Natural killer cell treated with Interleukin-12 subunit alpha and Interleukin-12 subunit beta and Interleukin-15 and Interleukin-18, amount 100 ng/mL, for 72 hours (primary cell): ENCODE data around the gene SUGP2. TPM values are rescaled to one million over a fixed set of nuclear protein-coding genes. Genes with fewer than 3 reads are reported as not detected.
A peak's percentile ranks its signal among the peaks of the same experiment; 100 is the strongest.
"Not testable (repeated sequence)": the region's sequence is repeated elsewhere in the genome, so short reads cannot be mapped to it uniquely, and the experiment has no call there.

Experiments
- ATAC-seq, 2 donors: fragments of 150-1000 bp; cut with Tn5 transposase in 1 of 2; sonication (Bioruptor Pico), chemical (Tn5 transposase) in 1 of 2; 2 replicates each; pipeline ENCODE4 v1.10.0; 2021
- DNase-seq: peaks from one replicate; pipeline ENCODE4 v3.0.0; 2022; ENCODE audit warnings: low spot score
- H3K27ac Mint-ChIP-seq, 2 donors: 1 replicate in 1 of 2; 2 replicates in 1 of 2; pipeline ENCODE4 v1.8.0; 2022; ENCODE audit warnings: mixed read lengths in 2 of 2, mild to moderate bottlenecking in 1 of 2, moderate library complexity in 1 of 2
- H3K27me3 Mint-ChIP-seq, 2 donors: 1 replicate in 1 of 2; 2 replicates in 1 of 2; pipeline ENCODE4 v1.8.0; 2022; ENCODE audit warnings: mixed read lengths in 2 of 2
- H3K36me3 Mint-ChIP-seq: one replicate; pipeline ENCODE4 v1.8.0; 2022; ENCODE audit warnings: mixed read lengths
- H3K4me1 Mint-ChIP-seq, 2 donors: 1 replicate in 1 of 2; 2 replicates in 1 of 2; pipeline ENCODE4 v1.8.0; 2022; ENCODE audit warnings: low read depth in 2 of 2, mixed read lengths in 2 of 2, mild to moderate bottlenecking in 1 of 2
- H3K4me3 Mint-ChIP-seq: one replicate; pipeline ENCODE4 v1.8.0; 2022; ENCODE audit warnings: mixed read lengths
- H3K9me3 Mint-ChIP-seq: 2 replicates; pipeline ENCODE4 v1.8.0; 2022; ENCODE audit warnings: mixed read lengths
- total RNA-seq, 2 donors: library from RNA; stranded (reverse); gene quantifications; one replicate each; pipeline ENCODE4 v1.2.3, GENCODE V29; 2022

SUGP2 gene
- total RNA-seq, 2 donors from 2014 or later: 102 to 196 TPM

DNA sequence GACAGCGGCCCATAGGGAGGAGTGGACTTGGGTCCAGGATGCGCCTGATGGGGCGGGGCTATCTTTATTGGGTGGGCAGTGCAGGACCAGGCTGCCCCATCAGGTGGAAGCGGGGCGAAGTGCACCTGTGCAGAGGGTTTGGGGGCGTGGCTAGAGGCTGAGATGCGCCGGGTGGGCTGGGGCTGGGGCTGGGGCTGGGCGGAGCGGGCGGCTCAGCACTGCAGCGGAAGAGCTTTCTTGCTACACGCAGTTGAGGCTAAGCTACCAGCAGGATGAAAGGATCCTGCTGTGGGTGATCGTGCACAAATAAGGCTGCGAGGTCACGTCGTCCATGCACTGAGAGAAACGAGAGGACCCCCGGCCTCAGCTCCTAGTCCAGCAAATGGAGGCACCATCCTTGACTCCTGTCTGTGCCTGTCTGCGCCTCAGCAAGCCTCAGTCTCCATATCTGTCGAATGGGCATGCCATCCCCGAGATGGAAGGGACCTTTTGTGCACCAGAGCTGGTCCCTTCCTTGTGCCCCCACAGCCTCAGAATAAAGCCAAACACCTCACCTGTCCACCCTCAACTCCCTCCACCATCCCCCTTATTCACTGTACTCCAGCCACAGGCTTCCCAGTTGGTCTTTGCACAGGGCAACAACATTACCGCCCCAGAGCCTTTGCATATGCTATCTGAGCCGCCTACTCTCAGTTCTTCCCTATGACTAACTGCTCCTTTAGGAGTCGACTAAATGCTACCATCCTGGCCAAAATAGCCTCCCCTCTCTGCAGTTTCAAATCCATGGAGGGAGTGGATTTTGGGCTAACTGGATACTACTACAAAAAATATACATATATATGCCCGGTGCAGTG is 71.3 kb downstream of the SUGP2 start:
- ATAC-seq: no peak
- peaks cover 13 to 16% of the 10 kb centered on the region in 2 donors for H3K27me3 Mint-ChIP-seq
- H3K4me1 Mint-ChIP-seq: peaks cover 10 to 11% of the 10 kb centered on the region in 2 donors
- H3K9me3 Mint-ChIP-seq: no peaks in the 10 kb centered on the region
- H3K27ac Mint-ChIP-seq: no peak overlapping the region
- no peaks in the 10 kb centered on the region for H3K36me3 Mint-ChIP-seq
- H3K4me3 Mint-ChIP-seq: no peak overlapping the region
- no peak for DNase-seq

DNA sequence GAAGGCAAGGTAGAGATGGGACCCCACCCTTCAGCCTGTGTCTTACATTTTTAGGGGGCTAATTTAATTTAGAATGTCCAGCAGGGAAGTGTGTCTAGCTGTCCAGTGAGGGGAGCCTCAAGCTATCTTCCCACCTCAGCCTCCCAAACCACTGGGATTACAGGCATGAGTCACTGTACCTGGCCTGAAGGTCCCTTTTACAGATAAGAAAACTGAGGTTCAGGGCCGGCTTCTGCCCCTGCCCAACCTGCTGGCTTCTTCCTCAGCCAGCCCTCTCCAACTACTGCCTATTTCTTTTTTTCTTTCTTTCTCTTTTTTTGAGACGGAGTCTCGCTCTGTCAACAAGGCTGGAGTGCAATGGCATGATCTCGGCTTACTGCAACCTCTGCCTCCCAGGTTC is 72.9 kb downstream of the SUGP2 start:
- Mint-ChIP-seq H3K27ac (no peak overlapping the region), H3K36me3 (no peaks in the 10 kb centered on the region), H3K27me3 (peaks cover 13 to 16% of the 10 kb centered on the region in 2 donors), H3K4me1 (peaks cover 10 to 11% of the 10 kb centered on the region in 2 donors), H3K4me3 (no peak overlapping the region), H3K9me3 (no peaks in the 10 kb centered on the region)
- ATAC-seq (no peak), DNase-seq (no peak)

DNA sequence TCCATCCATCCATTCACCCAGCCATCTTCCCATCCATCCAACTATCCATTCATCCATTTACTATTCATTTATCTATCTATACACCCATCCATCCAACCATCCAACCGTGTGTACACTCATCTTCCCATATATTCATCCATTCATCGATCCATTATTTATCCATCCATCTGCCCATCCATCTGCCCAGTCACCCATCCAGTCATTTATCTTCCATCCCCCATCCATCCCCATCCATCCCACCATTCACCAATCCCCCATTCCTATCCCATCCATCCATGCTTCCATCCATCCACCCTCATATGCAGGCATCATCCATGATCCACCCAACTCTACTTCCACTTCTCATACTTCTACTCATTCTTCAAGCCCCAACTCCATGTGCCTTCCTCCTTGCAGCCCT is 78.3 kb downstream of the SUGP2 start:
- Mint-ChIP-seq H3K4me1 (no peaks in the 10 kb centered on the region), H3K36me3 (no peaks in the 10 kb centered on the region), H3K27me3 (peaks cover 6 to 18% of the 10 kb centered on the region in 2 donors), H3K4me3 (no peak overlapping the region), H3K27ac (no peak overlapping the region), H3K9me3 (peaks cover 4% of the 10 kb centered on the region)
- DNase-seq (no peak), ATAC-seq (no peak)

DNA sequence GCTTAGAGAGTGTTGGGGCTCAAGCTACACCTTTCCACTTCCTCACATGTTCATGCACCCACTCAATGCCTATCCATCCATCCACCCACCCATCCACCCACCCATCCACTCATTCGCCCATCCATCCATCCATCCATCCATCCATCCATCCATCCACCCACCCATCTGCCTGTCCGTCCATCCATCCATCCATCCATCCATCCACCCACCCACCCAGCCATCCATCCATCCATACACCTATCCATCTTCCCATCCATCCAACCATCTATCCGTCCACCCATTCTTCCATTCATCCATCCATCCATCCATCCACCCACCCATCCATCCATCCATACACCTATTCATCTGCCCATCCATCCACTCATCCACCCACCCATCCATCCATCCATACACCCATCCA is 79.2 kb downstream of the SUGP2 start:
- DNase-seq (no peak), ATAC-seq (no peak)
- Mint-ChIP-seq H3K36me3 (no peaks in the 10 kb centered on the region), H3K9me3 (peaks cover 4% of the 10 kb centered on the region), H3K4me3 (no peak overlapping the region), H3K27ac (peak overlapping the region in 1 of 2 donors; percentile 6), H3K27me3 (peaks cover 6 to 18% of the 10 kb centered on the region in 2 donors), H3K4me1 (no peaks in the 10 kb centered on the region)

DNA sequence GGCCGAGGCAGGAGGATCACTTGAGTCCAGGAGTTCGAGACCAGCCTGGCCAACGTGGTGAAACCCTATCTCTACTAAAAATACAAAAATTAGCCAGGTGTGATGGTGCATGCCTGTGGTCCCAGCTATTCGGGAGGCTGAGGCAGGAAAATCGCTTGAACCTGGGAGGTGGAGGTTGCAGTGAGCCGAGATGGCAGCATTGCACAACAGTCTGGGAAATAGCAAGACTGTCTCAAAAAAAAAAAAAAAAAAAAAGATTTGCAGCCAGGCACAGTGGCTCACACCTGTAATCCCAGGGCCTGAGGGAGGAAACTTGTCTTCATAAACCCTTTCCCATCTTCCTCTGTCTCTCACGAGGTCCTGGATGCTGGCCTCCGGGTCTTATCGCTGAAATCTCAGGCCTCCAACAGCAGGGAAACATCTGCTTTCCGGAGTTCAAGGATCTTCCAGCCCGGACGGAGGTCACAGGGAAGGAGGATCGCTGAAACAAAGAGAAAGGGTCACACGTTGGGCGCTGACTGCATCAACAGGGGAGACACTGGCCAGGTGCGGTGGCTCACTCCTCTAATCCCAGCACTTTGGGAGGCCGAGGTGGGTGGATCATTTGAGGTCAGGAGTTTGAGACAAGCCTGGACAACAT is 80.8 kb downstream of the SUGP2 start:
- H3K4me3 Mint-ChIP-seq, DNase-seq, H3K9me3 Mint-ChIP-seq, ATAC-seq, H3K36me3 Mint-ChIP-seq, H3K27ac Mint-ChIP-seq, H3K4me1 Mint-ChIP-seq: not testable (repeated sequence)
- H3K27me3 Mint-ChIP-seq: peaks cover 8 to 18% of the 10 kb centered on the region in 2 donors

DNA sequence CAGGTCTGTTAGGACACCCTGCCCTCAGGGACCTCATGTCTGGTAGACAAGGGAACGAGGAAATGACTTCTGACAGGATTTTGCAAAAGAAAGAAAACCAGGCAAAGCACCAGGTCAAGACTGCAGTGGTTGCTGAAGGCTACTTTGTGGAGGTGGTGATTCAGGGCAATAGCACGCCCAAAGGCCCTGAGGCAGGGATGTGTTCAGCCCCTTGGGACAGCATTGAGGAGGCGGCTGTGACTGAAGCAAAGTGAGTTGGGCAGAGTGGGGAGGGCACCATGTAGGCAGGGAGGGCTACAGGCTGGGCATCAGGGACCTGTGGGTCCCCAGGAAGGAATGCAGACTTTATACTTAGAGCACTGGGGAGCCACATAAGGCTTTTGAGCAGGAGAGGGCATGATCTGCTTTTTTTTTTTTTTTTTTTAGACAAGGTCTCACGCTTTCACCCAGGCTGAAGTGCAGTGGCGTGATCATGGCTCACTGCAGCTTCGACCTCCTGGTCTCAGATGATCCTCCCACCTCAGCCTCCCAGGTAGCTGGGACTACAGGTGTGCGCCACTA is 81.5 kb downstream of the SUGP2 start:
- H3K27me3 Mint-ChIP-seq: peaks cover 8 to 18% of the 10 kb centered on the region in 2 donors
- no peak overlapping the region for H3K27ac Mint-ChIP-seq
- no peak for DNase-seq
- no peak overlapping the region for H3K4me3 Mint-ChIP-seq
- peaks cover 0 to 2% of the 10 kb centered on the region in 2 donors for H3K4me1 Mint-ChIP-seq
- no peak for ATAC-seq
- peaks cover 4% of the 10 kb centered on the region for H3K9me3 Mint-ChIP-seq
- H3K36me3 Mint-ChIP-seq: no peaks in the 10 kb centered on the region

DNA sequence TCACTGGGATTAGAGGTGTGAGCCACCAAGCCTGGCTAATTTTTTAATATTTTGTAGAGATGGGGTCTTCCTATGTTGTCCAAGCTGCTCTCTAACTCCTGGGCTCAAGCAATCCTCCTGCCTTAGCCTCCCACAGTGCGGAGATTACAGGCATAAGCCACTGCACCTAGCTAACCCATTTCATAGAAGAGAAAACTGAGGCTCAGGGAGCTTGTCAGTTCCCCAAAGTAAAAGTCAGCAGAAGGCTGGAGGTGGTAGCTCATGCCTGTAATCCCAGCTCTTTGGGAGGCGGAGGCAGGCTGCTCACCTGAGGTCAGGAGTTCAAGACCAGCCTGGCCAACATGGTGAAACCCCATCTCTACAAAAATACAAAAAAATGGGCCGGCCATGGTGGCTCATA is 83.5 kb downstream of the SUGP2 start:
- Mint-ChIP-seq H3K4me1 (peaks cover 0 to 2% of the 10 kb centered on the region in 2 donors), H3K27ac (no peak overlapping the region), H3K27me3 (peaks cover 13 to 21% of the 10 kb centered on the region in 2 donors), H3K9me3 (peaks cover under 1% of the 10 kb centered on the region), H3K4me3 (no peak overlapping the region), H3K36me3 (no peaks in the 10 kb centered on the region)
- DNase-seq: no peak
- no peak for ATAC-seq

DNA sequence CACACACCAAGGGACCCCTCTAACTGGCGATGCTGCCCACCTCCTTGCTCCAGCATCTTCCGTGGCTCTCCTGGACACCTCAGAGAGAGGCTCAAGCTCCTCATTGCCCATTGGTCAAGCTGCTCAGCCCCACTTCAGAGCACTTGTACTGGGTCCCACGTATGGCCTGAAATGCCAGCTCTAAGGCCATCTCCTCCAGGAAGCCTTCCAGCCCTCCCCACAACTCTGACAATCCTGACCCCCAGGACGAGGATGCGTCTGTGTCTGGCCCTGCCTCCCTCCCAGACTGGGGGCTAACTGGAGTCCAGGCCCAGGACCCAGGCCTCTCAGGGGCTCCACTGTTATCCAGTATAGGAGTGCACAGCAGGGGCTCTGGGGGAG is 84.4 kb downstream of the SUGP2 start:
- ATAC-seq: peak in 1 of 2 donors; percentile 34
- no peak overlapping the region for H3K27ac Mint-ChIP-seq
- H3K4me1 Mint-ChIP-seq: peaks cover 0 to 2% of the 10 kb centered on the region in 2 donors

DNA sequence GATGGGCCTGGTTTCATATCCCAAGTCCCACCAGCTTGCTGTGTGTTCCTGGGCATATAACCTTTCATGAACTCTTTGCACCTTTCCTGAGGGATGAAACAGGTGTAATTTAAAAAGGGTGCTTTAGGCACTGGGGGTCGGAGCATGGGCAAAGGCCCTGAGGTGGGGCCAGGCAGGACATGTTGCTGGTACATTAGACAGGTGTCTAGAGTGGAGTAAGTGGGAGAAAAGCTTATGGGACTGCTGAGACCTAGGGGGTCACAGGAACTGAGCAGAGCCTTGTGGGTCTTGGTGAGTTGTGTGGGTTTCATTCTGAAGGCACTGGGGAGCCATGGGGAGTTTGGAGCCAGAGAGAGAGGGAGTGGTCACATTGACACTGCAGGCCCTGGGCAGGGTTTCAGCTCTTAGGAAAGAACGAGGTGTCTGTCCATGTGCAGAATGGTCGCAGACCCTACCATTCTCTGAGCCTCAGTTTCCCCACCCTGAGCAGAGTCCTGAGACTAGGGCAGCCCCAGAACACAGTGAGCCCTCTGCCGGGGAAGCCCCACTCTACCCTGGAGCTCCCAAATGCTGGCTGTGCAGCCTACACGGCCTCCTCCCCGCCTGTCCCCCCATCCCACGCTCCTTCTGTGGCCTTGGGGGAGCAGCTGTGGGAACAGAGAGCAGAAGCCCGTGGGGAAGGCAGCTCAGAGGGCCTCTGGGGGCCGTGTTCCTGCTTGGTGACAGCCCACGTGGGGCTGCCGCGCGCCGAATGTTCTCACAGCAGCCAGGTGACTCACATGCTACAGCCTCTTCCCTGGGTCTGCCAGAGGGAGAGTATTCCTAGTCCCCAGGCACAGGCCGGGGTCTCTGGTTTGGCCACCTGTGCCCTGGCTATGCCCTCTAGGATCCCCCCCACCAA is 85.0 kb downstream of the SUGP2 start:
- H3K27me3 Mint-ChIP-seq: peaks cover 11 to 14% of the 10 kb centered on the region in 2 donors
- no peaks in the 10 kb centered on the region for H3K36me3 Mint-ChIP-seq
- no peak overlapping the region for H3K4me3 Mint-ChIP-seq
- H3K27ac Mint-ChIP-seq: no peak overlapping the region
- no peaks in the 10 kb centered on the region for H3K9me3 Mint-ChIP-seq
- peaks cover 0 to 2% of the 10 kb centered on the region in 2 donors for H3K4me1 Mint-ChIP-seq
- no peak for DNase-seq
- ATAC-seq: peak in 1 of 2 donors; percentile 12

More for the DNA sequence above, 84.4 kb downstream of the SUGP2 start:
- H3K27me3 Mint-ChIP-seq: peaks cover 13 to 14% of the 10 kb centered on the region in 2 donors
- no peak overlapping the region for H3K4me3 Mint-ChIP-seq
- H3K36me3 Mint-ChIP-seq: no peaks in the 10 kb centered on the region
- no peak for DNase-seq
- no peaks in the 10 kb centered on the region for H3K9me3 Mint-ChIP-seq

DNA sequence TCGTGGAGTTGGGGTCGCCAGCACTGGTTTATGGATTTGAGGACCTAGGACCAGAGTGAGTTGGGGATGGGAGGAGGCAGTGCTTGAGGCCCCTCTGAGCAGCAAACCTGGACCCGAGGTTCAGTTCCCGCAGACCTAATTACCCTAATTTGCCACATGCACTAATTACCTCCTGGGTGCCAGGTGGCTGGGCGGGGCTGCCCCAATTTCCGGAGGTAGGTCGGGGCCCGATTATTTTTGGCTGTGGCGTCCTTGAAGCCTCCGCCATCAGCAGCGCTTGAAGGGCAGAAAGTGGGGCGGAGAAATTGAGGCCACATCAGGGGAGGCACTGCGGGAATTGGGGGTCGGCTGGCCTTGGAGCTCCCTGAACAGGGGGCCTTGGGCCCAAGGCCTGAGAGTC is 86.4 kb downstream of the SUGP2 start:
- no peak overlapping the region for H3K4me3 Mint-ChIP-seq
- DNase-seq (no peak), ATAC-seq (no peak)
- peaks cover 18 to 22% of the 10 kb centered on the region in 2 donors for H3K27me3 Mint-ChIP-seq
- no peak overlapping the region for H3K27ac Mint-ChIP-seq
- H3K9me3 Mint-ChIP-seq: no peaks in the 10 kb centered on the region
- no peaks in the 10 kb centered on the region for H3K36me3 Mint-ChIP-seq
- H3K4me1 Mint-ChIP-seq: peaks cover 0 to 2% of the 10 kb centered on the region in 2 donors

DNA sequence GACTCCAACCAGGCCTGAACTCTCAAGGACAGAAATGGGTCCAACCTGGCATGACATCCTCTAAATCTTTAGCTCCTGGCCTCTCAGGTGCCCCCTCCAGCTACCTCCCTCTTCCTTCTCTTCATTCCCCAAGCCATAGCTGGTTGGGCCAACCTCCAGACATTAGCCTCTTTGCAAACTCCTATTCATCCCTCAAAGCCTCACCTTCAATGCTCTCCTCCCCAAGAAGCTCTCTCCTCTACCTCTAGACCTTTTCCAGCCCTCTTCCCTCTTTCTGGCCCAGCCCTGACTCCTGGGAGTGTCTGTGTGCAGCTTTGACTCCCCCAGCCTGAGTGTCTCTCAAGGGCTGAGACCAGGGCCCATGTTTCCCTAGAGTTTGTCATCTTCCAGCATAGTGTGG is 87.0 kb downstream of the SUGP2 start:
- H3K27ac Mint-ChIP-seq: no peak overlapping the region

DNA sequence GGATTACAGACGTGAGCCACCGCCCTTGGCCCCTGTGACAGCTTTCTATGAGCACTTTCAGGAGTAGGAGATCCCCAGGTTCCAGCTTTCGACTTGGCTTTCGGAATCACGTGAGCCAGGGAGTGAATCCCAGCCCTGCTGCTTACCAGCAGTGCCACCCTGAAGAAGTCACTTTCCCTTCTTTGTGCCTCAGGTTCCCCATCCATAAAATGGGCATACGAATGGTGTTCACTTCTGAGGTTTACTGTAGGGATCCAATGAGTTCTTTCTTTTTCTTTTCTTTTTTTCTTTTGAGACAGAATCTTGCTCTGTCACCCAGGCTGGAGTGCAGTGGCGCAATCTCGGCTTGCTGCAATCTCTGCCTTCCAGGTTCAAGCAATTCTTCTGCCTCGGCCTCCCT is 88.0 kb downstream of the SUGP2 start:
- Mint-ChIP-seq H3K27ac (no peak overlapping the region), H3K9me3 (no peaks in the 10 kb centered on the region), H3K4me1 (peaks cover 0 to 6% of the 10 kb centered on the region in 2 donors), H3K4me3 (no peak overlapping the region), H3K36me3 (no peaks in the 10 kb centered on the region), H3K27me3 (peaks cover 16 to 22% of the 10 kb centered on the region in 2 donors)
- DNase-seq (no peak), ATAC-seq (no peak)

More for the DNA sequence above, 87.0 kb downstream of the SUGP2 start:
- Mint-ChIP-seq H3K4me3 (no peak overlapping the region), H3K4me1 (peaks cover 0 to 5% of the 10 kb centered on the region in 2 donors), H3K36me3 (no peaks in the 10 kb centered on the region), H3K27me3 (peaks cover 16 to 20% of the 10 kb centered on the region in 2 donors), H3K9me3 (no peaks in the 10 kb centered on the region)
- ATAC-seq: no peak
- no peak for DNase-seq

DNA sequence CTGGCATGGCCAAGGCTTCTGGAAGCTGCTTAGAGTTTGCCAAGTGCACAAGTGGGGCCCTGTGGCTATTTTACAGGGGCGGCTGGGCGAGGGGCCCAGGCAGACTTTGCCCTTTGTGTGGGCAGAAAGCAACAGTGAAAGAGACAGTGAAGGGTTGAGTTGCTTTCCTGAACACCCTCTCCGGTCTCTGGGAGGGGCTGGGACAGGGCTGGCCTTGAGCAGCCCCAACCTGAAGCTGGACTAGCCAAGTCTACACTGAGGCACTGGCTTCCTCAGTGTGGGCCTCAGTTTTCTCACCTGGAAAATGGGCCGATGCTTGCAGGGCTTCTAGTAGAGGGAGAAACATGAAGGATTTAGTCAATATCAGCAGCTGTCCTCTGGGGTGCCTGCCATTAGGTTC is 89.9 kb downstream of the SUGP2 start:
- no peaks in the 10 kb centered on the region for H3K9me3 Mint-ChIP-seq
- ATAC-seq: no peak

More for the DNA sequence above, 89.9 kb downstream of the SUGP2 start:
- no peak overlapping the region for H3K4me3 Mint-ChIP-seq
- DNase-seq: no peak
- H3K27ac Mint-ChIP-seq: no peak overlapping the region
- peaks cover 0 to 7% of the 10 kb centered on the region in 2 donors for H3K4me1 Mint-ChIP-seq
- H3K27me3 Mint-ChIP-seq: peaks cover 29 to 31% of the 10 kb centered on the region in 2 donors
- H3K36me3 Mint-ChIP-seq: no peaks in the 10 kb centered on the region
